Stomach (tissue), 9 donors: ENCODE measurements around the gene RAMP1. TPM values are rescaled to one million over a fixed set of nuclear protein-coding genes. Genes with fewer than 3 reads are reported as not detected.

Experiments used
- DNase-seq, 2 donors: peaks; one replicate each; pipeline versions ENCODE4 v3.0.0 to v3.0.0-alpha.2; 2013 to 2019
- H3K27ac ChIP-seq, 5 donors: fragments of 200-600 bp in 4 of 5; sonication (generic) in 4 of 5; one replicate each; pipeline ENCODE4 v1.5.1; 2013 to 2019; ENCODE audit warnings: mild to moderate bottlenecking in 1 of 5, moderate library complexity in 1 of 5
- H3K27me3 ChIP-seq, 3 donors: fragments of 200-600 bp; sonication (generic); one replicate each; pipeline ENCODE4 v1.5.1; 2017 to 2019; ENCODE audit warnings: mixed run types in 1 of 3
- H3K36me3 ChIP-seq, 4 donors: fragments of 200-600 bp; sonication (generic); 1 replicate in 3 of 4; 2 replicates in 1 of 4; pipeline ENCODE4 v1.5.1; 2016 to 2019
- H3K4me1 ChIP-seq, 4 donors: fragments of 200-600 bp; sonication (generic); one replicate each; pipeline ENCODE4 v1.5.1; 2016 to 2019
- H3K4me3 ChIP-seq, 4 donors: fragments of 200-600 bp; sonication (generic) in 3 of 4; one replicate each; pipeline ENCODE4 v1.5.1; 2016 to 2019; ENCODE audit warnings: mild to moderate bottlenecking in 1 of 4
- H3K9me3 ChIP-seq, 4 donors: fragments of 200-600 bp; sonication (generic); one replicate each; pipeline ENCODE4 v1.5.1; 2016 to 2019
- EP300 ChIP-seq: sonication (generic); formaldehyde crosslinking; IDR thresholded peaks from one replicate; pipeline ENCODE4 v1.6.1; 2017; ENCODE audit warnings: antibody characterized with exemption
- POLR2A ChIP-seq, 4 donors: fragments of 450-650 bp; IDR thresholded peaks; one replicate each; pipeline ENCODE4 v1.6.1; 2016; ENCODE audit warnings: antibody characterized with exemption in 4 of 4, control low read depth in 2 of 4, mild to moderate bottlenecking in 1 of 4, moderate library complexity in 1 of 4
- POLR2AphosphoS5 ChIP-seq, 3 donors: sonication (generic); formaldehyde crosslinking; IDR thresholded peaks; one replicate each; pipeline ENCODE4 v1.6.1; 2016; ENCODE audit warnings: antibody characterized with exemption in 3 of 3
- WGBS, 5 donors: extraction: QIAGEN DNeasy Blood & Tissue Kit in 3 of 5; methylation state at CpG; one replicate each; pipeline versions ENCODE4 v1.1.5 to v1.1.7; 2013 to 2018; 5-methylcytosine and 5-hydroxymethylcytosine counted together
- intact Hi-C: fragments of 100-400 bp; cut with DNase I; formaldehyde crosslinking; loops from one replicate; pipeline ENCODE4 v1.15.1; 2023; ENCODE audit warnings: low total_unique reads
- polyA plus RNA-seq, 3 donors: library from polyadenylated mRNA; stranded (reverse); fragments of 200-250 nt; gene quantifications; one replicate each; pipeline ENCODE4 v1.2.3, GENCODE V29; 2013
- total RNA-seq, 5 donors: library from RNA; depleted of rRNA; stranded (reverse); fragments of >200 nt; gene quantifications; one replicate each; pipeline versions ENCODE4 v1.1.0 to v1.2.3, GENCODE V29; 2014 to 2016
- TF ChIP-seq, protein P1 (sequence below), 7 experiments: fragments of 450-650 bp in 4 of 7; fragments of 200-600 bp in 3 of 7; sonication (generic) in 3 of 7; IDR thresholded peaks; one replicate each; pipeline ENCODE4 v1.5.1; 2016 to 2019; ENCODE audit warnings: antibody characterized with exemption in 7 of 7, control low read depth in 2 of 7, mild to moderate bottlenecking in 1 of 7
- donor health status: healthy with polysubstance abuse.
- donor health status: Bipolar disorder and iron deficiency.
- donor health status: healthy.

The RAMP1 gene
- total and polyA plus RNA-seq, 8 donors = 0.87 to 113 (median 31.8) TPM

DNA sequence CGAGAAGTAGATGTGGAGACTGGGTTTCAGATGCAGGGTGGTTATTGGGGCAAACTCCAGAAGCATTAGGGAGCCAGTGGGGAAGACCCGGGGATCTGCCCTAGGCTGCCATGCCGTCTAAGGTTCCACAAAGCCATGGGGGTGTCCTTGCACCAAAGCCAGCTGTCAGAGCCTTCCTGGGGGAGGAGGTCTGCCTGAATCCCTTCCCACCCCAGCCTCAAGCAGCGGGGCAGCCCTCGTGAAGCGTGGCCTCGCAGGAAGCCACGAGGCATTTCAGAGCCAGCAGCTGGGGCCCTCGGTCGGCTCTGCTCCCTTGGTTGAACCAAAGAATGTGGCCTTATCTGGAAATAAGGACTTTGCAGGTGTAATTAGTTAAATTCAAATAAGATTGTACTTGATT, 56.2 kb downstream of the RAMP1 start:
- WGBS, 5 donors = 72 to 82% (median 74%) methylated on average over 9 to 10 of the region's 10 CpGs
- Histone ChIP-seq H3K4me1 (peaks cover 0 to 8% (median 2%) of the 10 kb centered on the region in 4 donors), H3K27me3 (no peaks in the 10 kb centered on the region), H3K36me3 (no peaks in the 10 kb centered on the region), H3K4me3 (no peak overlapping the region), H3K9me3 (no peaks in the 10 kb centered on the region), H3K27ac (no peak overlapping the region)
- DNase-seq = no peak
- intact Hi-C loops = no loop called here
- TF ChIP-seq, protein P1, sequence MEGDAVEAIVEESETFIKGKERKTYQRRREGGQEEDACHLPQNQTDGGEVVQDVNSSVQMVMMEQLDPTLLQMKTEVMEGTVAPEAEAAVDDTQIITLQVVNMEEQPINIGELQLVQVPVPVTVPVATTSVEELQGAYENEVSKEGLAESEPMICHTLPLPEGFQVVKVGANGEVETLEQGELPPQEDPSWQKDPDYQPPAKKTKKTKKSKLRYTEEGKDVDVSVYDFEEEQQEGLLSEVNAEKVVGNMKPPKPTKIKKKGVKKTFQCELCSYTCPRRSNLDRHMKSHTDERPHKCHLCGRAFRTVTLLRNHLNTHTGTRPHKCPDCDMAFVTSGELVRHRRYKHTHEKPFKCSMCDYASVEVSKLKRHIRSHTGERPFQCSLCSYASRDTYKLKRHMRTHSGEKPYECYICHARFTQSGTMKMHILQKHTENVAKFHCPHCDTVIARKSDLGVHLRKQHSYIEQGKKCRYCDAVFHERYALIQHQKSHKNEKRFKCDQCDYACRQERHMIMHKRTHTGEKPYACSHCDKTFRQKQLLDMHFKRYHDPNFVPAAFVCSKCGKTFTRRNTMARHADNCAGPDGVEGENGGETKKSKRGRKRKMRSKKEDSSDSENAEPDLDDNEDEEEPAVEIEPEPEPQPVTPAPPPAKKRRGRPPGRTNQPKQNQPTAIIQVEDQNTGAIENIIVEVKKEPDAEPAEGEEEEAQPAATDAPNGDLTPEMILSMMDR (IDR thresholded peaks at IDR 0.05) = no peak
- TF ChIP-seq POLR2AphosphoS5 (IDR thresholded peaks at IDR 0.05) = no peak
- no peak for TF ChIP-seq POLR2A (IDR thresholded peaks at IDR 0.05)
- TF ChIP-seq EP300 = no peak

DNA sequence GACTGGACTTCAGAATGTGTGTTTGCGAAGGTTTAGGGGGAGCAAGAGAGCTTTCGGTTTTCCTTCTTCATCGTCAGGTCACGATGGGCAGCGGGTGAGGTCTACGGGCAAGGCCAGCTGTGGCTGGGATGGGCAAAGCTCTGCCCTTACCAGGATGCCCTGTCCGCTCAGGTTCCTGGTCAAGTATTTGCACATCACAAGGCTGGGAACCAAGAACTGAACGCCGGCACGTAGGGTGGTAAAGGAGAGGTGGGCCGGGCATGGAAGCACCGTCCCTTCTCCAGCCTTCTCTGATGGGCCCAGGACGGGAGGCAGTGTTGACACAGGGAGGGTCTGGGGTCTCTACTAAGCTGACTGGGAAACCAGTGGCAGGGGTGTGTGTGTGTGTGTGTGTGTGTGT, 56.9 kb downstream of the RAMP1 start:
- TF ChIP-seq, protein P1 (IDR thresholded peaks at IDR 0.05) = no peak
- no peak for TF ChIP-seq EP300
- TF ChIP-seq POLR2A (IDR thresholded peaks at IDR 0.05) = no peak
- no peak for TF ChIP-seq POLR2AphosphoS5 (IDR thresholded peaks at IDR 0.05)
- no peak overlapping the region for H3K27ac ChIP-seq
- no peaks in the 10 kb centered on the region for H3K9me3 ChIP-seq
- H3K4me1 ChIP-seq = peaks cover 0 to 8% (median 2%) of the 10 kb centered on the region in 4 donors
- intact Hi-C loops = no loop called here
- DNase-seq = no peak
- WGBS, 5 donors = 91 to 96% (median 93%) methylated on average over 13 of the region's 13 CpGs
- H3K4me3 ChIP-seq = no peak overlapping the region
- H3K36me3 ChIP-seq = no peaks in the 10 kb centered on the region
- H3K27me3 ChIP-seq = no peaks in the 10 kb centered on the region

DNA sequence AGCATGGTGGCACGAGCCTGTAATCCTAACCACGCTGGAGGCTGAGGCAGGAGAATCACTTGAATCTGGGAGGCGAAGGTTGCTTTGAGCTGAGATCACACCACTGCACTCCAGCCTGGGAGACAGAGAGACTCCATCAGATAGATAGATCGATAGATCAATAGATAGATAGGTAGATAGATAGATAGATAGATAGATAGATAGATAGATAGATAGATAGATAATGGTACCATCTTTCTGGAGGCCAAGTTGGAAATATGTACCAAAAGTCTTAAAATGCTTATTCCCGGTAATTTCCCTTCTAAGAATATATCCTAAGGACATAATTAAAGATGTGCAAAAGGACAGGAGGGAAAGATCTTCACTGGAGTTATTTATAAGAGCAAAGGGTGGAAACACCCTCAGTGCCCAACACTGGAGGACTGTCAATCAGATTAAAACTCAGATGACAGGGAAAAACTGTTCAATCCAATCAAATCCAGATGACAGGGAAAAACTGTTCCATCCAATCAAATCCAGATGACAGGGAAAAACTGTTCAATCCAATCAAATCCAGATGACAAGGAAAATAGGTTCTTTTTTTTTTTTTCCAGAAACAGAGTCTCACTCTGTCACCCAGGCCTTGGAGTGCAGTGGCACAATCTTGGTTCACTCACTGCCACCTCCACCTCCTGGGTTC, 58.4 kb downstream of the RAMP1 start:
- WGBS, 5 donors = 88 to 94% (median 93%) methylated on average over 5 of the region's 5 CpGs
- Histone ChIP-seq H3K36me3 (no peaks in the 10 kb centered on the region), H3K9me3 (no peaks in the 10 kb centered on the region), H3K4me3 (no peak overlapping the region), H3K4me1 (peaks cover 0 to 13% (median 3%) of the 10 kb centered on the region in 4 donors), H3K27ac (no peak overlapping the region), H3K27me3 (no peaks in the 10 kb centered on the region)
- TF ChIP-seq POLR2AphosphoS5 (IDR thresholded peaks at IDR 0.05) (no peak), POLR2A (IDR thresholded peaks at IDR 0.05) (no peak), EP300 (no peak)
- TF ChIP-seq, protein P1 (IDR thresholded peaks at IDR 0.05) = no peak
- DNase-seq = no peak
- intact Hi-C loops = no loop called here

DNA sequence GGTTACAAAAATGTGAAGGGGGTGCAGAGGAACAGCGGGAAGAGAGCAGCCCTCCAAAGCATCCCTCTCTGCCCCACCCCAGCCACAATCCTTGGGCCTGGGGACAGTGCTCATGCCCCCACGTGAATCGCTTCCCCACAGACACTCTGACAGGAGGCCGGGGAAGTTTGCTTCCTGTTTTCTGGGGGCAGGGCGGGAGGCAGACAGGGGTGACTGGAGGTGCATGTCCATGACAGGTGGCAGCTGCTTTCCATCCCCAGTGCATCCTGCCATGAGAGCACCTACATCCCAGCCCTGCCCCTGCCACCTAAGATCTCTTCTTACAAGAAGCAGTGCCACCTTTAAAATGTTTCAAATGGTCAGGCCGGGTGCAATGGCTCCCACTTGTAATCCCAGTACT, 60.2 kb downstream of the RAMP1 start:
- 59 to 78% (median 72%) methylated on average over 5 to 6 of the region's 6 CpGs for WGBS, 5 donors
- Histone ChIP-seq H3K4me3 (no peak overlapping the region), H3K4me1 (peaks cover 0 to 21% (median 10%) of the 10 kb centered on the region in 4 donors), H3K27me3 (no peaks in the 10 kb centered on the region), H3K36me3 (no peaks in the 10 kb centered on the region), H3K27ac (peak overlapping the region in 1 of 5 donors; percentile 60), H3K9me3 (no peaks in the 10 kb centered on the region)
- intact Hi-C loops = no loop called here
- DNase-seq = no peak
- no peak for TF ChIP-seq EP300
- TF ChIP-seq, protein P1 (IDR thresholded peaks at IDR 0.05) = no peak
- no peak for TF ChIP-seq POLR2AphosphoS5 (IDR thresholded peaks at IDR 0.05)
- TF ChIP-seq POLR2A (IDR thresholded peaks at IDR 0.05) = no peak
